ENCODE measurements around the gene PSME4.
"Not testable (repeated sequence)": the region's sequence is repeated elsewhere in the genome, so short reads cannot be mapped to it uniquely, and the experiment has no call there.

PSME4 gene

DNA sequence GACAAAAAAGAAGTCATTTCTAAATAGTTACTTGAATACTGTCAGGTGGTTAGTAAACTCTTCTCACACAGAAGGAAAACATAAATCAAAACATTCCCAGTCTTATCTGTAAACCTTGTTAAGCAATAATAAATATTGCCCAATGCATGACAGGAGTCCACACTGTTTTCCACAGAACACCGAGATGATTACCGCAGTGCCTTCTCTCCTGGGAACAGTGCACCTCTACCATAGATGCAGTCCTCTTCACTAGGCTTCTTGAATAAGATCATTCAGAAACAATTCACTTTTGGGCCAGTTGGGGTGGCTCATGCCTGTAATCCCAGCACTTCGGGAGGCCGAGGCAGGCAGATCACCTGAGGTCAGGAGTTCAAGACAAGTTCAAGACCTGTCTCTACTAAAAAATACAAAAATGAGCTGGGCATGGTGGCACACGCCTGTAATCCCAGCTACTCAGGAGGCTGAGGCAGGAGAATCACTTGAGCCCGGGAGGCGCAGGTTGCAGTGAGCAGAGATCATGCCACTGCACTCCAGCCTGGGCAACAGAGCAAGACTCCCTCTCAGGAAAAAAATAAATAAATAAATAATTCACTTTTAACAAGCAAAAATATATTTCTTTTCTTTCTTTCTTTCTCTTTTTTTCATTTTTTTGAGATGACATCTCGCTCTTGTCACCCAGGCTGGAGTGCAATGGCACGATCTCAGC lies 119.6 kb downstream of the PSME4 start:
- in situ Hi-C loops (cut with MboI; ENCODE audit: low sequenced_read_pairs), result not testable (repeated sequence)

DNA sequence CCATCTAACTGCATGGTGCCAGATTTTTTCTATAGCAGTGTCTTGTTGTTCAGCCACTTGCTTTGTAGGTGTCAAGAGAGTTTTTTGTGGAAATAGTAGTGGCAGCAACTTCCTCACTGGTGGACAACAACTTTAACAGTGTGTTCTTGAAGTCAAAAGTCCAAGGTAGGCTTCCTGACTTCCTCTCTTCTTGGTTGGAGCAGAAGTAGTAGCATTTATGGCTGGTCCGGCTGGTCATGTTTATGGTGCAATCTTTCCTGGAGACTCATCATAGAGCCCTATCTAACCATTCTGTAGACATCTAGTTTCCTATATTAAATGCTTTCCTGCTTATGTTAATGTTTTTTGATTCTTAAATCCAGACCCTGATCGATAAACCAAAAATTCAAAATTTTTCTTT lies 122.7 kb downstream of the PSME4 start:
- in situ Hi-C loops (cut with MboI; ENCODE audit: low sequenced_read_pairs), result no loop called here

DNA sequence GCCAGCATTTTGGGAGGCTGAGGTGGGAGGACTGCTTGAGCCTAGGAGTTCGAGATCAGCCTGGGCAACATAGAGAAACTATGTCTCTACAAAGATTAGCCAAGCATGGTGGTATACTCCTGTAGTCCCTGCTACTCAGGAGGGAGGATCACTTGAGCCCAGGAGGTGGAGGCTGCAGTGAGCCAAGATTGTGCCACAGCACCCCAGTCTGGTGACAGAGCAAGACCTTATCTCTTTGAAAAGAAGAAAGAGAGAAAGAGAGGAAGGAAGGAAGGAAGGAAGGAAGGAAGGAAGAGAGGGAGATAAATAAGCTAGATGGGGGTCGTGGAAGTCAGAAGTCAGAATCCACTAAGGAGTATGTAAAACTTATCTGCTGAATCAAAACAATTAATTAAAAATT lies 127.2 kb downstream of the PSME4 start:
- in situ Hi-C loops (cut with MboI; ENCODE audit: low sequenced_read_pairs), result no loop called here

DNA sequence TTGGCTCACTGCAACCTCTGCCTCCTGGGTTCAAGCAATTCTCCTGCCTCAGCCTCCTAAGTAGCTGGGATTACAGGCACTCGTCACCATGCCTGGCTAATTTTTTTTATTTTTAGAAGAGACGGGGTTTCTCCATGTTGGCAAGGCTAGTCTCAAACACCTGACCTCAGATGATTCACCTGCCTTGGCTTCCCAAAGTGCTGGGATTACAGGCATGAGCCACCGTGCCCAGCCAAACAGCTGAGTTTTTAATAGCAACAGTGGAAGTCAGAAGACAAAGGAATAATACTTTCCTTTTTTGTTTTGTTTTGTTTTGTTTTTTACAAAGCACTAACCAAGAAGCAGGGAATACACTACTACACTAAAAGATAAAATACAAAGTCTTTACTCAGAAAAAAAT lies 127.9 kb downstream of the PSME4 start:
- in situ Hi-C loops (cut with MboI; ENCODE audit: low sequenced_read_pairs), result no loop called here

DNA sequence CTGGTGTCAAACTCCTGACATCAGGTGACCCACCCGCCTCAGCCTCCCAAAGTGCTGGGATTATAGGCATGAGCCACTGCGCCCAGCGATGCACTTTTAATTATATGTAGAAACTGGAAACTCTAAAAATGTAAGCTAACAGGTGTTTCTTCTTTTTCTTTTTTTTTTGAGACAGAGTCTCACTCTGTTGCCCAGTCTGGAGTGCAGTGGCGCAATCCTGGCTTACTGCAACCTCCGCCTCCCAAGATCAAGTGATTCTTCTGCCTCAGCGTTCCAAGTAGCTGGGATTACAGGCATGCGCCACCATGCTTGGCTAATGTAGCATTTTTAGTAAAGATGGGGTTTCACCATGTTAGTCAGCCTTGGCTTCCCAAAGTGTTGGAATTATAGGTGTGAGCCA lies 129.1 kb downstream of the PSME4 start:
- in situ Hi-C loops (cut with MboI; ENCODE audit: low sequenced_read_pairs), result not testable (repeated sequence)

DNA sequence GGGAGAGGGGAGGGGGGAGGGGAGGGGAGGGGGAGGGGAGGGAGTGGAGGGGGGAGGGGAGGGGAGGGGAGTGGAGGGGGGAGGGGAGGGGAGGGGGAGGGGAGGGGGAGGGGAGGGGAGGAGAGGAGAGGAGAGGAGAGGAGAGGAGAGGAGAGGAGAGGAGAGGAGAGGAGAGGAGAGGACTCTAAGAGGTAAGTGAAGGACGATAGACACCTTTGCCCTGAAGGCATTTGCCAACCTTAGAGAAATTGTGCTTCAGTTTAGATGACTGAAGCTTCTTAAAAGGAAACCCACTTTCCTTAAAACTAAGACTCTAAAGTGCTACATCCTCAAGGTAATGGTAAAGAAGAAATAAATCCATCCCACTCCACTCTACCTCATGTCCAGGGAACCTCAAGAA lies 130.2 kb downstream of the PSME4 start:
- in situ Hi-C loops (cut with MboI; ENCODE audit: low sequenced_read_pairs), result no loop called here

DNA sequence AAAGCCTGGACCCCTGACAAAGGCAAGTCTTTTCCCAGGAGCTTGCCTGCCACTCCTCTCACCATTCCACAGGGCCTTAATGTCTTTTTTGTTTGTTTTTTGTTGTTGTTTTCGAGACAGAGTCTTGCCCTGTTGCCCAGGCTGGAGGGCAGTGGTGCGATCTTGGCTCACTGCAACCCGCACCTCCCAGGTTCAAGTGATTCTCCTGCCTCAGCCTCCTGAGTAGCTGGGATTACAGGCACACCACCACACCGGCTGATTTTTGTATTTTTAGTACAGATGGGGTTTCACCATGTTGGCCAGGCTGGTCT lies 140.9 kb downstream of the PSME4 start:
- in situ Hi-C loops (cut with MboI; ENCODE audit: low sequenced_read_pairs), result not testable (repeated sequence)

DNA sequence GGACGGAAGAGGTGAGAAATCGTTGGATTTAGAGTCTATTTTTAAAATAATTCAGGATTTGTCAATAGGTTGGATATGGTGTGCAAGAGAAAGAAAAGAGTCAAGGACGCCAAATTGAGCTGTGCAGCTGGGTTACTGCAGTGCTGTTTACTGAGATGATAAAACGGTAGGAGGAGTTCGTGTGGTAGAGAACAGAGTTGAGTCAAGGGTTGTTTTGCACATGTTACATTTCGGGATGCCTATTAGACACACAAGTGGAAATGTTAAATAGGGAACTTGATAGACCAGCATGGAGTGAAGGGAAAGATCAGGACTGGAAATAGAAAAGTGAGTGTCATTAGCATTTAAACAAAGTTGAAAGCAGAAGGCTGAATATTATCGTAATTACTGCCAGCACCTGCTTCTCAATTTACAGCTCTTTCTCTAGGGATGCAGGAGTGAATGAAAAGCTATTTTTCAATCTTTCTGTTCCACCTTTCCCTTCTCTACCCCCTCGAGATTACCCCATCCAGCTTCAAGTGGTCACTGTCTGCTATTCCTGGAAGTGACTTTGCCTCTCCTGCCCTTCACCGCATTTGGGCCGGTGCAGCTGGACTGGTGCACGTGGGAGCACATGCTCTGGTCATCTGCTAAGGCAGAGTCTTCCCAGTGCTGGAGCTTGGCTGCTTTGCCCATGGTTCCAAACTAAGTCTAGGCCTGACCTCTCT lies 141.4 kb downstream of the PSME4 start:
- in situ Hi-C loops (cut with MboI; ENCODE audit: low sequenced_read_pairs), result no loop called here

DNA sequence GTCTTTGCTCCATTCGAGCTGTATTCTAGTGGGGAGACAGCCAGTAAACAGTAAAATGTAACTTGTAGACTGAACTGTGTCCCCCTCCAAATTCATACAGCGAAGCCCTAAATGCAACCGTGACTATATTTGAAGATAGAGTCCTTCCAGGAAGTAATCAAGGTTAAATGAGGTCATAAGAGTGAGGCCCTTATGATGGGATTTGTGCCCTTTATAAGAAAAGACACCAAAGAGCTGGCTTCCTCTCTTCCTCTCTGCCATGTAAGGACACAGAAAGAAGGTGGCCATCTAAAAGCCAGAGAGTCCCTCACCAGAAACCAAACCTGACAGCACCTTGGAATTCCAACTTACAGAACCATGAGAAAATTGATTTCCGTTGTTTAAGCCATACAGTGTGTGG lies 142.5 kb downstream of the PSME4 start:
- in situ Hi-C loops (cut with MboI; ENCODE audit: low sequenced_read_pairs), result no loop called here

DNA sequence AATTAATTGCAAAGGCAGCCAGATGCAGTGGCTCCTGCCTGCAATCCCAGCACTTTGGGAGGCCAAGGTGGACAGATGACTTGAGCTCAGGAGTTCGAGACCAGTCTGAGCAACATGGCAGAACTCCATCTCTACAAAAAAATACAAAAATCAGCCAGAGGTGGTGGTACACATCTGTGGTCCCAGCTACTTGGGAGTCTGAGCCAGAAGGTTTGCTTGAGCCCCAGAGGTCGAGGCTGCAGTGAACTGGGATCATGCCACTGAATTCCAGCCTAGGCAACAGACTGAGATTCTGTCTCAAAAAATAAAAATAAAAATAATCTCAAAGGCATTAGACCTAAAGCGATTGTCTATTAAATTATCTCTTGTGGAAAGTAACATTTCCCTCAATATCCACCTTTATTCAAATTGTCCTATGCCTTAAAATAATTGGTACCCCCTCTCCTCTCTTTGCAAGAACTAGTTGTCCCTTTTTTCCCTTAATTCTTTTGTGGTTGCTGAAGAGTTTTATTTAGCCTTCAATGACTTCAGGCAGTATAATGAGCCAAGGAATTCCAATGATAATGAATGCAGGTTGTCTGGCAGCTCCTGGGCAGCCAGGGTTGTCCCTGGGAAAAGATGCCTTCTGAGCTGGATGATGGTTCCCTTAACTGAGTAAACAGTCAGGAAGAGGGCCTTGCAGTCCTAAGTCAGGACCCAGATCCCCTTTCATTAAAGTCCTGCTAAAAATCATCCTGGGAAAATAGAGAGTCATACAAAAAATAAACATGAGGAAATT lies 143.2 kb downstream of the PSME4 start:
- in situ Hi-C loops (cut with MboI; ENCODE audit: low sequenced_read_pairs), result no loop called here

DNA sequence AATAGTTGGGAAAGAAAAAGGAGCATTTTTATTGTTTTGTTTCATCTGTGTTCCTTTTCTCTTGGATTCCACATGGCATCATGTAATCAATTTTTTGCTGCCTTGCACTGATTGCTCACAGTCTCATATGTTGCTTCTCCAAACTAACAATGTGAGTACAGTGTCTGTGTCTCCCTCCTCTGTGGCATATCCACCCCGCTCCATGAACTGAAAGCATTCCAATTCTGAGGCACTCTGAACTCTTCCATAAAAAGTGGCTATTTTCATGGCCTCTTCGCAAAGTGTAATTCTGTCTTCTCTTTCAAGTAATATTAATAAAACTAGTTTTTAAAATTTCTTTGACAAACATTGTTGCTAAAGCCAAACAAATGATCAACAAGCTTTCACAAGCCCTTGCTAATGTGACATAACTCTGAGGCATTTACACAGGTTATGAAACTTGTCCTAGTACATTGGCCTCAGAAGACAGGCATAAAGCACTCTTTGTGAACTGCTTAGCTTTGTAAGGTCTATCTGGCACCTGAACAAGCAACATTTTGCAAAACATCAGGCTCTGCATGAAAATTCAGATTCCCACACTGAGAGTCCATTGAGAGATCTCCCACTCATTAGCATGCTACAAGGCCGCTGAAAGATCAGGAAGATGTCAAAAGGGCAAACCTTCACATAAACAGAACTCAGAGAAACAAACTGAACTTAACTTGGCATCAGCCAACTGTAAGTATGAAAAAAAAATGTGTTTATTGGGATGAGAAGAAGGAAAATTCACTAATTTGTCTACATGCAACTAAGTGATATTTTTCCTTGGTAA lies 144.0 kb downstream of the PSME4 start:
- in situ Hi-C loops (cut with MboI; ENCODE audit: low sequenced_read_pairs), result no loop called here

DNA sequence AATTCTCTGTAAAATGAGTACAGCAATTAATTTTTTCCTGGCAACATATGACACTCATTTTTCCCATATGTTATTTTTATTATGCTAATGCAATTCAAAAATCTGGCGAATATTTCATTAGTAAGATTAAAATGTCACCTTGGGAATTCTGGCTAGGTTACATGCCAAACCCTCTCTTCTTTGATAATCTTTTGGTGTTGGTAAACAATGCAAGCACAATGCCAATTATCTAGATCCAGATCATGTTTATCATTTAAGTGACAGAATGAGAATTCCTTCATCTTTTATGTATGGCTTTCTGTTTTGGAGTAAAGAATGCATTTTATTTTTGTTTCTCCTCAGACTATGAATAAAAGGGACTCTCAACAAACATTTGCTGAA lies 144.8 kb downstream of the PSME4 start:
- in situ Hi-C loops (cut with MboI; ENCODE audit: low sequenced_read_pairs), result no loop called here

DNA sequence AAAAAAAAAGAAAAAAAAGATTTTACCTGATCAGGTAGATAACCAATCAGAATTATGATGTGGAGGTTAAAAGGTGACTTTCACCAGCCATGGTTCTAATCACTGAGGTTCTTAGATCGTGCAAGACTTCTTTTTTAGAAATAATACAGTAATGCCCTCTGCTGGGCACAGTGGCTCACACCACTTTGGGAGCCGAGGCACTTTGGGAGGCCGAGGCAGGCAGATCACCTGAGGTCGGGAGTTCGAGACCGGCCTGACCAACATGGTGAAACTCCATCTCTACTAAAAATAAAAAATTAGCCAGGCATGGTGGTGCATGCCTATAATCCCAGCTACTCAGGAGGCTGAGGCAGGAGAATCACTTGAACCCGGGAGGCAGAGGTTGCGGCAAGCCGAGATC lies 147.2 kb downstream of the PSME4 start:
- in situ Hi-C loops (cut with MboI; ENCODE audit: low sequenced_read_pairs), result not testable (repeated sequence)

DNA sequence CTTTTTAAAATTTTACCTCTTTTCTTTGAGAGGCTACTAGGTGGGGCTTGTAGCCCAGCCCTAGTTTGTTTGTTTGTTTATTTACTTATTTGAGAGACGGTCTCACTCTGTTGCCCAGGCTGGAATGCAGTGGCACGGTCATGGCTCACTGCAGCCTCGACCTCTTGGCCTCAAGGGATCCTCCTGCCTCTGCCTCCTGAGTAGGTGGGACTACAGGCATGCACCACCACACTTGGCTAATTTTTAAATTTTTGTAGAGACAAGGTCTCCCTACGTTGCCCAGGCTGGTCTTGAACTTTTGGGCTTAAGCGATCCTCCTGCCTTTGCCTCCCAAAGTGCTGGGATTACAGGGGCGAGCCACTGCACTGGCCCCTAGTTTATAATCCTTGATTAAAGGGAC lies 149.0 kb downstream of the PSME4 start:
- in situ Hi-C loops (cut with MboI; ENCODE audit: low sequenced_read_pairs), result no loop called here

DNA sequence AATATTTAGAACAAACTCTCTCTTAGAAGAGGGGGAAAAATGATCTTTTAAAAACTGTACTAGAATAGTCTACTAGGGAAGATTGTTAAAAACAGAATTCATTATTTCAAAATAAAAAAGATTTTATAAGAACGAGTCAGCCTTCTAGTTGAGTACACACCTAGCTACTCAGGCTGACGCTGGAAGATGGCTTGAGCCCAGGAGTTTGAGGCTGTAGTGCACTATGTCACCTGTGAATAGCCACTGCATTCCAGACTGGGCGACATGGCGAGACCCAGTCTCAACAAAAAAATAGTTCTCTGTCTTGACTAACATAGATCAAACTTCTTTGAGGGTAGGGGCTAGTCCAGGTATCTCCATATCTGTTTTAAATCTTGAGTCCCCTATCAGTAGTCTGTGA lies 150.1 kb downstream of the PSME4 start:
- in situ Hi-C loops (cut with MboI; ENCODE audit: low sequenced_read_pairs), result no loop called here

DNA sequence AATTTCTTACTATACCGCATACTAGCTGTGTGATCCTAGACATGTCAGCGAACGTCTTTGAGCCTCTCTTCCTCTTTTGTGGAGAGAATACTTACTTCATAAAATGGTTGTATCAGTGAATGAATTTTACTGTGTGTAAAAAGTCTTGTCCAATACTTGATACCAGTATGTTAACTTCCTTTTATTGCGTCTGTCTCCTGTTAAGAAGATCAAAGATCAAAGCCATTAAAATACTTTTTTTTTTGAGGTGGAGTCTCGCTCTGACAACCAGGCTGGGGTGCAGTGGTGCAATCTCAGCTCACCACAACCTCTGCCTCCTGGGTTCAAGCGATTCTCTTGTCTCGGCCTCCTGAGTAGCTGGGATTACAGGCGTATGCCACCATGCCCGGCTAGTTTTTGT lies 150.7 kb downstream of the PSME4 start:
- in situ Hi-C loops (cut with MboI; ENCODE audit: low sequenced_read_pairs), result no loop called here

DNA sequence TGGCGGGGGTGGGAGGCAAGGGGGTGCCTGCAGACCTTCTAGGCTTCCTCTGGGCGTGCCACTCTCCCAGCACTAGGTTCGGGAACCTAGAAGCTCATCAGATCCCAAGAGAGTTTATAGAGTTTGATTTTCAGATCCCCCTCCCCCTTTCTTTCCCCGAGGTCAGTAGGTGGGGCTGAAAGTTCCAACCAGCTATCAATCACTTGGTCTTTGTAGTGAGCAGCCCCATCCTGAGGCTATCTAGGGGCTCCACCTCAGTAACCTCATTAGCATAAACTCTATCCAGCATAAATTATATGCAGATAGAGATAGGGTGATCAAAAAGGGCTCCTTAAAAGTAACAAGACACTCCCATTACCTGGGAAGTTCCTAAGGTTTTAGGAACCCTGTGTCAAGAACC lies 151.2 kb downstream of the PSME4 start:
- in situ Hi-C loops (cut with MboI; ENCODE audit: low sequenced_read_pairs), result no loop called here

DNA sequence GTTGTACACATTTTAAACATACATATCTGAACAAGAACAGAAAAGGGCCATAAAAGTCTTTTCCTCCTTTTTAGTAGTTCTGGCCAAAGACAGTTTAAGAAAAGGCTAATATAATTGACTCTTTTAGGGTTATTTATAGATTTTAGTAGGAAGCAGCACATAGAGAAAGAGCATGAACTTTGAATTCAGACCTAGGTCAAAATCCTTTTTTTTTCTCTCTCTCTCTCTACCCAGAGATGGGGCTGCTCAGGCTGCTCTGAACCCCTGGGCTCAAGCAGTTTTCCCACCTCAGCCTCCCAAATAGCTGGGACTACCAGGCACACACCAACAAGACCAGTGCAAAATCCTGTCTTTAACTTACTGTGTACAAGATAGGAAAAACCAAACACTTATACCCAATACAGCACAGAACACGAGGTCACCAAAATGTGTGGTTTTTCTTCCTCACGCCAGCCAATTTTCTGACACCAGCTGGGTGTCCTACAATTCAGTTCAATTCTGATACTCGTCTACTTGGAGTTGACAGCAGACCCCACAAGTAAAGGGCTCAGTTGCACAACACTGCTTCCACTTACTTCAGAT lies 151.8 kb downstream of the PSME4 start:
- in situ Hi-C loops (cut with MboI; ENCODE audit: low sequenced_read_pairs), result no loop called here

All from hTERT RPE-1 (cell line).